K562 (cell line): ENCODE measurements around the gene MUC16. TPM values are rescaled to one million over a fixed set of nuclear protein-coding genes. Genes with fewer than 3 reads are reported as not detected.
A peak's percentile ranks its signal among the peaks of the same experiment; 100 is the strongest.
"Not testable (repeated sequence)": the region's sequence is repeated elsewhere in the genome, so short reads cannot be mapped to it uniquely, and the experiment has no call there.

Source experiments
- ATAC-seq: fragments of 200-7000 bp; cut with Tn5 transposase; 3 replicates; pipeline ENCODE4 v1.9.1; 2020; ENCODE audit warnings: moderate library complexity
- BruUV-seq: library from RNA; stranded (reverse); fragments of 400-500 nt; replicated peaks from 2 replicates; lab custom pipeline; 2021; lab: Mats Ljungman, UMichigan
- CTCF ChIA-PET: fragments of 300-600 bp; formaldehyde crosslinking; extraction: SDS; loops from one replicate; lab custom pipeline; 2021; ENCODE audit warnings: low intra/inter-chr PET ratio; lab: Yijun Ruan, JAX
- POLR2A ChIA-PET: fragments of 300-600, 350-650 bp; sonication (Branson Sonifier 250); formaldehyde crosslinking; extraction: SDS; loops from one replicate; lab custom pipeline; 2021; ENCODE audit warnings: antibody characterized with exemption, inconsistent platforms; lab: Yijun Ruan, JAX
- DNase-seq, 4 experiments: peaks; one replicate each; pipeline versions ENCODE4 v3.0.0 to v3.0.0-alpha.2; 2011 to 2018; ENCODE audit warnings: low spot score in 3 of 4, mixed read lengths in 3 of 4; ENCODE audit errors: extremely low read depth in 1 of 4
- FAIRE-seq: peaks from 2 replicates; lab custom pipeline; 2011; peaks lifted over from hg19 to GRCh38; lab: Jason Lieb, UNC
- H2AFZ ChIP-seq: 2 replicates; pipeline ENCODE4 v1.6.0; 2011; ENCODE audit warnings: low read depth, low read length, control low read depth, inconsistent platforms
- H3K27ac ChIP-seq: fragments of 200-600 bp; 3 replicates; pipeline ENCODE4 v1.8.0; 2011; ENCODE audit warnings: low read depth, mild to moderate bottlenecking, control low read depth, inconsistent platforms, low read length, moderate library complexity, mixed read lengths; ENCODE audit errors: extremely low read depth
- H3K27me3 ChIP-seq, 2 experiments: fragments of 300-600 bp in 1 of 2; 2 replicates in 1 of 2; 3 replicates in 1 of 2; pipeline versions ENCODE4 v1.6.0 to v1.8.0; 2011; ENCODE audit warnings: inconsistent platforms in 2 of 2, low read length in 2 of 2, mild to moderate bottlenecking in 1 of 2, mixed read lengths in 1 of 2, moderate library complexity in 1 of 2; ENCODE audit not compliant: control insufficient read depth in 2 of 2, insufficient read depth in 2 of 2
- H3K36me3 ChIP-seq: fragments of 300-600 bp; 3 replicates; pipeline ENCODE4 v1.8.0; 2011; ENCODE audit warnings: mild to moderate bottlenecking, low read length, inconsistent platforms; ENCODE audit not compliant: control insufficient read depth, insufficient read depth
- H3K4me1 ChIP-seq, 2 experiments: fragments of 200-600 bp in 1 of 2; replicated peaks in 1 of 2; 2 replicates in 1 of 2; 3 replicates in 1 of 2; pipeline versions ENCODE4 v1.5.1 to v1.8.0; 2011; ENCODE audit warnings: inconsistent platforms in 2 of 2, low read length in 2 of 2, mild to moderate bottlenecking in 1 of 2, mixed read lengths in 1 of 2, moderate library complexity in 1 of 2; ENCODE audit not compliant: control insufficient read depth in 2 of 2, insufficient read depth in 2 of 2
- H3K4me2 ChIP-seq: 2 replicates; pipeline ENCODE4 v1.6.1; 2011; ENCODE audit warnings: low read length, control low read depth, inconsistent platforms, mixed read lengths; ENCODE audit not compliant: insufficient read depth
- H3K4me3 ChIP-seq: fragments of 200-600 bp; sonication (generic), shearing (Covaris generic); 2 replicates; pipeline ENCODE4 v1.5.1; 2016; ENCODE audit warnings: control low read depth, inconsistent platforms
- H3K79me2 ChIP-seq: fragments of 200-600 bp; 3 replicates; pipeline ENCODE4 v1.8.0; 2011; ENCODE audit warnings: low read length, inconsistent platforms; ENCODE audit not compliant: control insufficient read depth, insufficient read depth
- H3K9ac ChIP-seq, 2 experiments: 2 replicates each; pipeline versions ENCODE4 v1.6.0 to v1.6.1; 2011; ENCODE audit warnings: low read depth in 2 of 2, low read length in 2 of 2, control low read depth in 1 of 2, inconsistent platforms in 1 of 2, mild to moderate bottlenecking in 1 of 2, mixed read lengths in 1 of 2; ENCODE audit not compliant: insufficient read depth in 1 of 2
- H3K9me1 ChIP-seq: one replicate; pipeline ENCODE4 v1.6.0; 2011; ENCODE audit warnings: inconsistent platforms, mild to moderate bottlenecking, low read length, moderate library complexity; ENCODE audit not compliant: control insufficient read depth, insufficient read depth
- H3K9me3 ChIP-seq: replicated peaks from 2 replicates; pipeline ENCODE4 v1.5.1; 2011; ENCODE audit warnings: low read depth, low read length, inconsistent platforms; ENCODE audit not compliant: control insufficient read depth, insufficient read depth
- H4K20me1 ChIP-seq: replicated peaks from 2 replicates; pipeline ENCODE4 v1.6.1; 2011; ENCODE audit warnings: low read length, inconsistent platforms, mixed read lengths; ENCODE audit not compliant: control insufficient read depth, insufficient read depth
- ASH1L ChIP-seq: fragments of 450-650 bp; IDR thresholded peaks from 2 replicates; pipeline ENCODE4 v1.6.1; 2018; ENCODE audit warnings: borderline replicate concordance, mild to moderate bottlenecking, low read depth; ENCODE audit not compliant: partially characterized antibody
- NFRKB ChIP-seq: fragments of 450-650 bp; IDR thresholded peaks from 2 replicates; pipeline ENCODE4 v1.6.1; 2016; ENCODE audit warnings: low read depth
- NFYB ChIP-seq: IDR thresholded peaks from 2 replicates; pipeline ENCODE4 v1.6.1; 2011; ENCODE audit warnings: mild to moderate bottlenecking, moderate library complexity; ENCODE audit not compliant: insufficient read length; ENCODE audit errors: extremely low read depth
- PHB ChIP-seq: fragments of 250-450 bp; sonication (Bioruptor Pico); IDR thresholded peaks from 2 replicates; pipeline ENCODE4 v1.5.0; 2021
- SRF ChIP-seq, 2 experiments: fragments of 250-450, 450-650 bp in 1 of 2; sonication (Bioruptor Pico) in 1 of 2; sonication (generic) in 1 of 2; formaldehyde crosslinking; IDR thresholded peaks; 2 replicates each; pipeline versions ENCODE4 v1.5.0 to v1.5.1; 2020 to 2022; ENCODE audit warnings: mild to moderate bottlenecking in 1 of 2, missing genetic modification reagents in 1 of 2
- WGBS: fragments of 100-300 bp; shearing (Covaris generic); methylation state at CpG from one replicate; pipeline ENCODE4 v1.1.6; 2016; ENCODE audit warnings: low coverage, mixed read lengths; ENCODE audit not compliant: insufficient coverage; ENCODE audit errors: missing lambda C conversion rate; 5-methylcytosine and 5-hydroxymethylcytosine counted together
- in situ Hi-C: fragments of 300-500 bp; cut with MboI; formaldehyde crosslinking; loops from 4 replicates; pipeline ENCODE4 v1.15.0; 2018; ENCODE audit warnings: inconsistent platforms, mixed read lengths
- intact Hi-C: fragments of 100-400 bp; cut with micrococcal nuclease; formaldehyde crosslinking; loops from 2 replicates; pipeline ENCODE4 v1.14.2; 2022
- polyA plus RNA-seq, 8 experiments: library from polyadenylated mRNA; depleted of rRNA in 4 of 8; stranded (reverse) in 5 of 8; unstranded in 3 of 8; fragments of >200 nt; fragmentation: Nextera tagmentation in 2 of 8; fragmentation: Illumina TruSeq in 1 of 8; extraction: Ambion mirVana in 2 of 8; extraction: Trizol in 1 of 8; gene quantifications; 2 replicates each; pipeline versions ENCODE4 v1.2.1 to v1.2.3, GENCODE V29; 2011 to 2014; ENCODE audit warnings: inconsistent platforms in 1 of 8, missing spikeins in 1 of 8
- total RNA-seq, 7 experiments: library from RNA; depleted of rRNA in 6 of 7; stranded (reverse); fragments of >200 nt in 6 of 7; fragmentation: Illumina TruSeq in 2 of 7; extraction: Trizol in 2 of 7; gene quantifications; 2 replicates each; pipeline versions ENCODE4 v1.2.1 to v1.2.3, GENCODE V29; 2011 to 2021; ENCODE audit warnings: low replicate concordance in 1 of 7

The MUC16 gene
- total and polyA plus RNA-seq, 9 of the 15 experiments (the other 6 are each of a cell fraction or from before 2014, with no cell fraction given): not detected

DNA sequence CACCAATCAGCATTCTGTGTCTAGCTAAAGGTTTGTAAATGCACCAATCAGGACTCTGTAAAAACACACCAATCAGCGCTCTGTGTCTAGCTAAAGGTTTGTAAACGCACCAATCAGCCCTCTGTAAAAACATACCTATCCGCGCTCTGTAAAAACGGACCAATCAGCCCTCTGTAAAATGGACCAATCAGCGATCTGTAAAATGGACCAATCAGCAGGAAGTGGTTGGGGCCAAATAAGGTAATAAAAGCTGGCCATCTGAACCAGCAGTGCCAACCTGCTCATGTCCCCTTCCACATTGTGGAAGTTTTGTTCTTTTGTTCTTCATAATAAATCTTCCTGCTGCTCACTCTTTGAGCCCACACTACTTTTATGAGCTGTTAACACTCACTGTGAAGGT, 43.5 kb upstream of the MUC16 start:
- H3K9ac ChIP-seq, BruUV-seq, H3K4me1 ChIP-seq, H3K9me1 ChIP-seq, H3K4me3 ChIP-seq, H3K79me2 ChIP-seq, intact Hi-C loops, H4K20me1 ChIP-seq, H3K9me3 ChIP-seq, ATAC-seq, H2AFZ ChIP-seq, H3K27me3 ChIP-seq, in situ Hi-C loops, FAIRE-seq, DNase-seq, H3K36me3 ChIP-seq, H3K27ac ChIP-seq, CTCF ChIA-PET, H3K4me2 ChIP-seq: not testable (repeated sequence)
- POLR2A ChIA-PET: interaction anchor here (0.7 kb wide), 1 partner anchor 9 kb away, joined by 3 read pairs; no protein-coding TSS in a partner anchor
- TF ChIP-seq ASH1L: peak; percentile 20
- TF ChIP-seq SRF (CRISPR knock-in tag; IDR thresholded peaks at IDR 0.05): peak in 1 of 2 experiments; percentile 32; a peak in 1 of 4 replicates
- peak; percentile 78 for TF ChIP-seq NFYB
- WGBS: 44% methylated on average over 6 of the region's 6 CpGs

DNA sequence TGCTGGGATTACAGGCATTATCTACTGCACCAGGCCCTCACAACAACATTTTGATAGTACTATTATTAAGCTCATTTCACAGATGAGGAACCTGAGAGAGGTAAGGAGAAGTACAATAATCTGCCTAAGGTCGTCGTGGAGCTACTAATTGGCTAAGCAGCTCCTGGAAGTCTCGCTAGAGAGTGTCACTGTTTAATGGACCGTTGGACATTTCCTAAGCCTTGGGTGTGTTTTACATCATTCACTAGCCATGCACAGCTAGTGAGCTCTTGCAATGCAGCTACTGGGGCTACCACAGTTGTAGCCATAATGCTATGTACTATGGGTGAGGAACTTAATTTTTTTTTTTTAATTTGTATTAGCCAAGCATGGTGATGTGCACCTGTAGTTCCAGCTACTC, 42.7 kb upstream of the MUC16 start:
- Histone ChIP-seq H2AFZ (no peak overlapping the region), H3K4me3 (no peak overlapping the region), H3K79me2 (no peaks in the 10 kb centered on the region), H3K36me3 (no peaks in the 10 kb centered on the region), H3K27ac (no peak overlapping the region), H3K4me1 (no peaks in the 10 kb centered on the region), H3K9me3 (no peaks in the 10 kb centered on the region), H3K9ac (no peak overlapping the region), H3K4me2 (no peak overlapping the region), H4K20me1 (no peaks in the 10 kb centered on the region), H3K27me3 (peaks cover 0 to 6% of the 10 kb centered on the region in 2 experiments; a peak in 1 of 5 replicates), H3K9me1 (no peaks in the 10 kb centered on the region)
- TF ChIP-seq PHB (CRISPR knock-in tag) (no peak), NFRKB (no peak)
- FAIRE-seq: no peak
- 1% methylated on average over 4 of the region's 4 CpGs for WGBS
- DNase-seq: no peak
- ATAC-seq: no peak
- no TSS peak for BruUV-seq
- intact Hi-C loops: no loop called here
- in situ Hi-C loops: no loop called here
- ChIA-PET CTCF (no interaction called here), POLR2A (interaction anchor here (0.6 to 1.0 kb wide), 4 partner anchors 10 to 35 kb away, joined by 3 read pairs; no protein-coding TSS in a partner anchor)
